Osteoblast (primary cell): Measurements from ENCODE around the gene SORCS1. TPM values are rescaled to one million over a fixed set of nuclear protein-coding genes. Genes with fewer than 3 reads are reported as not detected.

Experiments
- DNase-seq: peaks from one replicate; pipeline ENCODE4 v3.0.0; 2011; ENCODE audit warnings: low spot score, mixed read lengths; ENCODE audit not compliant: insufficient read length; ENCODE audit errors: missing footprints
- H2AFZ ChIP-seq: 2 replicates; pipeline ENCODE4 v1.6.0; 2011; ENCODE audit warnings: mild to moderate bottlenecking, low read length
- H3K27ac ChIP-seq: 2 replicates; pipeline ENCODE4 v1.5.1; 2011; ENCODE audit warnings: mild to moderate bottlenecking, low read depth, low read length, moderate library complexity
- H3K27me3 ChIP-seq: 2 replicates; pipeline ENCODE4 v1.6.0; 2012; ENCODE audit warnings: mild to moderate bottlenecking, control low read depth, inconsistent platforms, low read length, moderate library complexity; ENCODE audit not compliant: insufficient read depth
- H3K36me3 ChIP-seq: 2 replicates; pipeline ENCODE4 v1.5.1; 2011; ENCODE audit warnings: mild to moderate bottlenecking, low read length, control low read depth, moderate library complexity; ENCODE audit not compliant: insufficient read depth
- H3K4me1 ChIP-seq: 2 replicates; pipeline ENCODE4 v1.5.1; 2011; ENCODE audit warnings: mild to moderate bottlenecking, low read length, control low read depth, moderate library complexity; ENCODE audit not compliant: insufficient read depth
- H3K4me2 ChIP-seq: 2 replicates; pipeline ENCODE4 v1.6.0; 2011; ENCODE audit warnings: mild to moderate bottlenecking, low read length; ENCODE audit not compliant: insufficient read depth
- H3K4me3 ChIP-seq: fragments of 200-600 bp; sonication (generic); 3 replicates; pipeline ENCODE4 v1.5.1; 2012; ENCODE audit warnings: mild to moderate bottlenecking, low read length, inconsistent platforms; ENCODE audit not compliant: insufficient read depth
- H3K79me2 ChIP-seq: 2 replicates; pipeline ENCODE4 v1.6.0; 2012; ENCODE audit warnings: mild to moderate bottlenecking, low read length, control low read depth, inconsistent platforms; ENCODE audit not compliant: insufficient read depth
- H3K9me3 ChIP-seq: 2 replicates; pipeline ENCODE4 v1.5.1; 2011; ENCODE audit warnings: low read depth, low read length, control low read depth
- H4K20me1 ChIP-seq: 2 replicates; pipeline ENCODE4 v1.6.0; 2012; ENCODE audit warnings: mild to moderate bottlenecking, low read length, control low read depth; ENCODE audit not compliant: insufficient read depth
- CTCF ChIP-seq: IDR thresholded peaks from 2 replicates; pipeline ENCODE4 v1.5.1; 2011; ENCODE audit warnings: mild to moderate bottlenecking, low read depth, low read length, moderate library complexity; ENCODE audit errors: extremely low read depth
- total RNA-seq: library from RNA; depleted of rRNA; stranded (reverse); fragments of >200 nt; gene quantifications from 2 replicates; pipeline ENCODE4 v1.2.3, GENCODE V29; 2012

The SORCS1 gene
- total RNA-seq, 1 donor = not detected

GRCh38 chr10:106661767-106662140 is 502.8 kb downstream of the SORCS1 start:
- H3K27ac ChIP-seq = no peak overlapping the region
- H2AFZ ChIP-seq = no peak overlapping the region
- no peaks in the 10 kb centered on the region for H3K9me3 ChIP-seq
- no peak for TF ChIP-seq CTCF
- no peaks in the 10 kb centered on the region for H3K27me3 ChIP-seq
- no peak overlapping the region for H3K4me3 ChIP-seq
- no peak for DNase-seq
- H3K4me2 ChIP-seq = no peak overlapping the region
- H3K4me1 ChIP-seq = no peaks in the 10 kb centered on the region
- no peaks in the 10 kb centered on the region for H3K79me2 ChIP-seq
- no peaks in the 10 kb centered on the region for H4K20me1 ChIP-seq
- H3K36me3 ChIP-seq = no peaks in the 10 kb centered on the region

GRCh38 chr10:106661133-106661766 is 503.3 kb downstream of the SORCS1 start:
- Histone ChIP-seq H3K27me3 (no peaks in the 10 kb centered on the region), H4K20me1 (no peaks in the 10 kb centered on the region), H3K9me3 (no peaks in the 10 kb centered on the region), H3K27ac (no peak overlapping the region), H3K79me2 (no peaks in the 10 kb centered on the region), H3K4me1 (no peaks in the 10 kb centered on the region), H3K4me2 (no peak overlapping the region), H2AFZ (no peak overlapping the region), H3K4me3 (no peak overlapping the region), H3K36me3 (no peaks in the 10 kb centered on the region)
- no peak for TF ChIP-seq CTCF
- DNase-seq = no peak

DNA sequence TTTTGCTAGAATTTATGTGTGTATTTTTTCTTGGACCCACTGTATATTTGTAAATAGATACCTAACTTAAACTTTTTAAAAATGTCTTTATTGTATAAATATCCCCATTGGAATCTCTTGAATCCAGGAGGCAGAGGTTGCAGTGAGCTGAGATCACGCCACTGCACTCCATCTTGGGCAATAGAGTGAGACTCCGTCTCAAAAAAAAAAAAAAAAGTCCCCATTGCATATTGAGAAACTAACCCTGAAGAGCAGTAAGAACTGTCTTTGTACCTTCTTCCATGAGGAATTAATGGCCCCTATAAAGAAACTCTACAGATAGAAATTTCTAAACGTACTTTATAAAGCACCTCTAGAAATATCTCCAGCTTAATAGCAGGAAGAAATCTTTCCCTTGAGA is 504.0 kb downstream of the SORCS1 start:
- Histone ChIP-seq H3K9me3 (no peaks in the 10 kb centered on the region), H3K4me1 (no peaks in the 10 kb centered on the region), H2AFZ (no peak overlapping the region), H3K79me2 (no peaks in the 10 kb centered on the region), H3K36me3 (no peaks in the 10 kb centered on the region), H3K4me2 (no peak overlapping the region), H3K27me3 (no peaks in the 10 kb centered on the region), H3K4me3 (no peak overlapping the region), H3K27ac (no peak overlapping the region), H4K20me1 (no peaks in the 10 kb centered on the region)
- no peak for DNase-seq
- TF ChIP-seq CTCF = no peak

- no peaks in the 10 kb centered on the region for H4K20me1 ChIP-seq
- H3K27me3 ChIP-seq = no peaks in the 10 kb centered on the region
- H3K9me3 ChIP-seq = no peaks in the 10 kb centered on the region
- H3K4me3 ChIP-seq = no peak overlapping the region
- no peaks in the 10 kb centered on the region for H3K79me2 ChIP-seq
- no peak overlapping the region for H2AFZ ChIP-seq
- no peak for TF ChIP-seq CTCF
- H3K36me3 ChIP-seq = no peaks in the 10 kb centered on the region
- no peak overlapping the region for H3K27ac ChIP-seq
- H3K4me1 ChIP-seq = no peaks in the 10 kb centered on the region
- H3K4me2 ChIP-seq = no peak overlapping the region
- no peak for DNase-seq
Observed at GRCh38 chr10:106655636-106656035, 508.9 kb downstream of the SORCS1 start.
